HepG2 (cell line): ENCODE results near the gene ZNF384. TPM values are rescaled to one million over a fixed set of nuclear protein-coding genes. Genes with fewer than 3 reads are reported as not detected.

Experiments
- AHDC1 ChIP-seq: sonication (generic); formaldehyde crosslinking; IDR thresholded peaks from 2 replicates; pipeline ENCODE4 v1.5.1; 2020; ENCODE audit warnings: mild to moderate bottlenecking, missing genetic modification reagents, borderline replicate concordance
- EP300 ChIP-seq, 3 experiments: sonication (generic) in 1 of 3; formaldehyde crosslinking in 1 of 3; IDR thresholded peaks; 2 replicates each; pipeline versions ENCODE4 v1.5.1 to v1.6.1; 2011 to 2020; ENCODE audit warnings: low read depth in 2 of 3, low read length in 2 of 3, borderline replicate concordance in 1 of 3, improper control_type of control experiment in 1 of 3, mild to moderate bottlenecking in 1 of 3, missing genetic modification reagents in 1 of 3, moderate library complexity in 1 of 3
- FOXA1 ChIP-seq, 2 experiments: fragments of 450-650 bp in 1 of 2; sonication (generic) in 1 of 2; formaldehyde crosslinking in 1 of 2; IDR thresholded peaks; 2 replicates each; pipeline versions ENCODE4 v1.4.0 to v1.6.1; 2016 to 2020; ENCODE audit warnings: missing genetic modification reagents in 1 of 2
- PRDM15 ChIP-seq: sonication (generic); formaldehyde crosslinking; IDR thresholded peaks from 2 replicates; pipeline ENCODE4 v1.4.0; 2020; ENCODE audit warnings: missing genetic modification reagents
- REL ChIP-seq: sonication (generic); formaldehyde crosslinking; conservative IDR thresholded peaks from 2 replicates; pipeline ENCODE4 v1.8.0; 2022; ENCODE audit warnings: mild to moderate bottlenecking, missing genetic modification reagents, moderate library complexity
- SP4 ChIP-seq: sonication (generic); formaldehyde crosslinking; IDR thresholded peaks from 2 replicates; pipeline ENCODE4 v1.8.1; 2023; ENCODE audit warnings: mild to moderate bottlenecking, missing genetic modification reagents
- TFAP4 ChIP-seq: sonication (generic); IDR thresholded peaks from 2 replicates; pipeline ENCODE4 v1.6.1; 2016; ENCODE audit warnings: low read depth, borderline replicate concordance
- ZNF800 ChIP-seq: sonication (generic); formaldehyde crosslinking; IDR thresholded peaks from 2 replicates; pipeline ENCODE4 v1.4.0; 2020; ENCODE audit warnings: missing genetic modification reagents
- ZNF841 ChIP-seq: sonication (generic); formaldehyde crosslinking; IDR thresholded peaks from 2 replicates; pipeline ENCODE4 v1.8.1; 2023; ENCODE audit warnings: missing genetic modification reagents, borderline replicate concordance
- polyA plus RNA-seq, 8 experiments: library from polyadenylated mRNA; depleted of rRNA in 3 of 8; stranded (reverse) in 7 of 8; unstranded in 1 of 8; fragments of >200 nt; fragmentation: Illumina TruSeq in 4 of 8; extraction: Trizol in 4 of 8; gene quantifications; 2 replicates each; pipeline versions ENCODE4 v1.2.1 to v1.2.3, GENCODE V29; 2011 to 2016; ENCODE audit warnings: low read depth in 4 of 8, missing spikeins in 1 of 8, mixed read lengths in 1 of 8; ENCODE audit not compliant: insufficient read depth in 1 of 8
- total RNA-seq, 5 experiments: library from RNA; depleted of rRNA; stranded (reverse); fragments of >200 nt; fragmentation: Illumina TruSeq; extraction: Trizol; gene quantifications; 2 replicates each; pipeline ENCODE4 v1.2.3, GENCODE V29; 2016; ENCODE audit warnings: low read depth in 1 of 5
- TF ChIP-seq, protein P1 (sequence below): sonication (generic); formaldehyde crosslinking; IDR thresholded peaks from 2 replicates; pipeline ENCODE4 v1.4.0; 2020; ENCODE audit warnings: missing genetic modification reagents

Gene ZNF384
- total and polyA plus RNA-seq, 2 of the 13 experiments (the other 11 are each of a cell fraction or from before 2014, with no cell fraction given): 23.6 to 55.3 TPM

- TF ChIP-seq EP300 (IDR thresholded peaks at IDR 0.05; ENCODE audit: low read depth in 2 of 2, low read length in 2 of 2): no peak
- no peak for TF ChIP-seq EP300 (CRISPR knock-in tag; IDR thresholded peaks at IDR 0.05; ENCODE audit: borderline replicate concordance)
- no peak for TF ChIP-seq ZNF800
- TF ChIP-seq PRDM15 (CRISPR knock-in tag): no peak
- no peak for TF ChIP-seq SP4 (CRISPR knock-in tag)
- peak; percentile 56; the same call in 1 of the 2 replicates for TF ChIP-seq TFAP4
- TF ChIP-seq FOXA1 (IDR thresholded peaks at IDR 0.05): no peak
- TF ChIP-seq FOXA1 (CRISPR knock-in tag; IDR thresholded peaks at IDR 0.05): 0 out of 2 replicates have a peak, but pooled peaks have one; percentile 25
- no peak for TF ChIP-seq ZNF841
- TF ChIP-seq AHDC1: no peak
- TF ChIP-seq REL (CRISPR knock-in tag): no peak
- TF ChIP-seq, protein P1, sequence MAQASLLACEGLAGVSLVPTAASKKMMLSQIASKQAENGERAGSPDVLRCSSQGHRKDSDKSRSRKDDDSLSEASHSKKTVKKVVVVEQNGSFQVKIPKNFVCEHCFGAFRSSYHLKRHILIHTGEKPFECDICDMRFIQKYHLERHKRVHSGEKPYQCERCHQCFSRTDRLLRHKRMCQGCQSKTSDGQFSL (CRISPR knock-in tag): no peak
Observed at GRCh38 chr12:6644903-6645302, 44.3 kb downstream of the ZNF384 start (continued).
